Uterine smooth muscle cell (primary cell): Measurements from ENCODE around the gene TPSAB1. TPM values are rescaled to one million over a fixed set of nuclear protein-coding genes. Genes with fewer than 3 reads are reported as not detected.

ENCODE experiments used
- total RNA-seq: library from RNA; depleted of rRNA; stranded (reverse); fragments of >200 nt; gene quantifications from 2 replicates; pipeline ENCODE4 v1.2.3, GENCODE V29; 2014

Gene TPSAB1
- total RNA-seq, result not detected in 2 replicates

DNA sequence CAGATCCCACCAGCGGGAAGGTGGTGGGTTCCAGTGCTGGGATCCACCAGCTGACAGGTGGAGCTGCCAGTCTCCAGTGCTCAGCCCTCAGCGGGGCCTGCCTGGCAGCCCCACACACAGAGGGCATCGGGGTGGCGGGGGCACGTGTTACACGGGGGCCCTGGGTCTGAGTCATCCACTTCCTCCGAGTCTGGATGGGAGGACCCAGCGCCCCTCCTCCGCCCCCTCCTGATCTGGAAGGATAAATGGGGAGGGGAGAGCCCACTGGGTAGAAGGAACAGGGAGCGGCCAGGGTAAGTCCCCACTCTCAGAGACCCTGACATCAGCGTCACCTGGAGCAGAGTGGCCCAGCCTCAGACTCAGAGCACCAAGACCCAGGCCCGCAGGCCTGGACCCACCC lies at the start of gene TPSAB1:
Gene TPSAB1, plus strand, starts transcription at position 270 of the 400 bp plus-strand sequence. CDS start 234 bp downstream, outside the sequence.

DNA sequence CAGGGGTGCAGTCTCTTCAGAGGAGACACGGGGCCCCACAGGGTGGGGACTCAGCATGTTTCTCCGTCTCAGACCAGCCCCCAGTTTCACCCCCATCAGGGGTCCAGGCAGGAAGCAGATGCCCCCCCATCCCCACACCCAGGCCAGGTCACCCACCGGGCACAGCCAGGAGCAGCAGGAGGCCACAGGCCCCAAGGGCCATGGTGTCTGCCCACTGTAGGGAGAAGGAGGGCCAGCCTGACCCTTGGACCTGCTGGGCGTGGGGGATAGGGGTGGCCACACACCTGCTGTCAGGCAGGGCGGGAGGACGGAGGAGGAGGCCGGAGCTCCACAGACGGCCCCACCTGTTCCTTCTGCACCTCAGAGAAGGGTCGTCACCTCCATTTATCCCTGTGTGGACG lies 15.5 kb upstream of the TPSAB1 start, which contains the start of gene TPSG1:
Gene TPSG1, minus strand, starts transcription at position 218 of the 401 bp plus-strand sequence. Its CDS starts 16 bp downstream, at position 202.

DNA sequence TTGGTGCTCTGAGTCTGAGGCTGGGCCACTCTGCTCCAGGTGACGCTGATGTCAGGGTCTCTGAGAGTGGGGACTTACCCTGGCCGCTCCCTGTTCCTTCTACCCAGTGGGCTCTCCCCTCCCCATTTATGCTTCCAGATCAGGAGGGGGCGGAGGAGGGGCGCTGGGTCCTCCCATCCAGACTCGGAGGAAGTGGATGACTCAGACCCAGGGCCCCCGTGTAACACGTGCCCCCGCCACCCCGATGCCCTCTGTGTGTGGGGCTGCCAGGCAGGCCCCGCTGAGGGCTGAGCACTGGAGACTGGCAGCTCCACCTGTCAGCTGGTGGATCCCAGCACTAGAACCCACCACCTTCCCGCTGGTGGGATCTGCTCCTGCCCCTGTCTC lies 10.4 kb upstream of the TPSAB1 start, which contains the start of gene TPSB2:
Gene TPSB2, minus strand, starts transcription at position 101 of the 387 bp plus-strand sequence. CDS start 233 bp downstream, outside the sequence.

DNA sequence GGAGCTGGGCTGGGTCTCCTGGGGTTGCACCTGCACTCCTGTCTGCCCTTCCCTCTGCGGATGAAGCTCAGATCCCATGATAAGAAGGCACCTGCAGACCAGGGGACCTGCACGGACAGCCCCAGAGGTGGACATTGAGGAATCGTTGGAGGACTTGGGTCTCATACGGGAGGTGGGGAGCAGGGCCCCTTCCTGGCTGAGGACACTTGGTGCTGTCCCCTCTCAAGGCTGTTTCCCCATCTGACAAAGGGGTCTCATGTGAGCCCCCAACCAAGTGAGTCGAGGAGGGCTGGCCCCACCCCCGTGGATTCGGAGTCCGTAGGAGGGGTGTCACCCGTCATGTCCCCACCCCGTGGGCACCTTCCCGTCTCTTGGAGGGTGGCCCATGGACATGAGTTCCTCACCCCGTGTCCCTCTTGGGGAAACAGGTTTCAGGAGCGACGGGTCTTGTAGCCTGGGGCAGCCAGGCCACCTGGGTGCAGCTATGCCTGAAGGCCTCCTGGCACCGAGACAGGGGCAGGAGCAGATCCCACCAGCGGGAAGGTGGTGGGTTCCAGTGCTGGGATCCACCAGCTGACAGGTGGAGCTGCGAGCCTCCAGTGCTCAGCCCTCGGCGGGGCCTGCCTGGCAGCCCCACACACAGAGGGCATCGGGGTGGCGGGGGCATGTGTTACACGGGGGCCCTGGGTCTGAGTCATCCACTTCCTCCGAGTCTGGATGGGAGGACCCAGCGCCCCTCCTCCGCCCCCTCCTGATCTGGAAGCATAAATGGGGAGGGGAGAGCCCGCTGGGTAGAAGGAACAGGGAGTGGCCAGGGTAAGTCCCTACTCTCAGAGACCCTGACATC lies 15.0 kb downstream of the TPSAB1 start, which contains the start of gene TPSD1:
Gene TPSD1, plus strand, starts transcription at position 794 of the 847 bp plus-strand sequence. CDS start 212 bp downstream, outside the sequence.

Other genes with a start within 250 kb of the TPSAB1 start
- 0.12 TPM in 1 of 2 replicates, not detected in the other for gene SSTR5, start 168.0 kb upstream of the TPSAB1 start, total RNA-seq
- not detected in 2 replicates for gene C1QTNF8, start 144.5 kb upstream of the TPSAB1 start, total RNA-seq
- gene CACNA1H, start 87.6 kb upstream of the TPSAB1 start, total RNA-seq, result 22.6 and 57.2 TPM in 2 replicates
- gene TPSG1, start 15.4 kb upstream of the TPSAB1 start, total RNA-seq, result 0.37 TPM in 1 of 2 replicates, not detected in the other
- not detected in 2 replicates for gene TPSB2, start 10.5 kb upstream of the TPSAB1 start, total RNA-seq
- not detected in 2 replicates for gene TPSD1, start 15.4 kb downstream of the TPSAB1 start, total RNA-seq
- gene UBE2I, start 68.9 kb downstream of the TPSAB1 start, total RNA-seq, result 56.1 and 85.5 TPM in 2 replicates
- 0.12 and 0.33 TPM in 2 replicates for gene BAIAP3, start 92.9 kb downstream of the TPSAB1 start, total RNA-seq
- gene TSR3, start 111.2 kb downstream of the TPSAB1 start, total RNA-seq, result 102 and 105 TPM in 2 replicates
- 25.1 and 47.0 TPM in 2 replicates for gene GNPTG, start 111.2 kb downstream of the TPSAB1 start, total RNA-seq
- 7.9 and 8.2 TPM in 2 replicates for gene UNKL, start 174.0 kb downstream of the TPSAB1 start, total RNA-seq
- gene UQCC4, start 180.0 kb downstream of the TPSAB1 start, total RNA-seq, result 16.9 and 18.9 TPM in 2 replicates
- not detected in 2 replicates for gene PERCC1, start 190.4 kb downstream of the TPSAB1 start, total RNA-seq
- gene CCDC154, start 203.9 kb downstream of the TPSAB1 start, total RNA-seq, result 0.22 and 0.25 TPM in 2 replicates
- gene CLCN7, start 234.3 kb downstream of the TPSAB1 start, total RNA-seq, result 64.7 and 110 TPM in 2 replicates
- under 0.01 and 0.11 TPM in 2 replicates for gene PTX4, start 248.2 kb downstream of the TPSAB1 start, total RNA-seq